GM10847 (cell line): ENCODE data around the gene FOXRED1.

ENCODE experiments used
- POLR2A ChIP-seq: IDR thresholded peaks from 2 replicates; pipeline ENCODE4 v1.6.1; 2011; ENCODE audit not compliant: insufficient read length; ENCODE audit errors: extremely low read depth

Gene FOXRED1

GRCh38 chr11:126318574-126319373, 49.8 kb downstream of the FOXRED1 start:
- no peak for TF ChIP-seq POLR2A

DNA sequence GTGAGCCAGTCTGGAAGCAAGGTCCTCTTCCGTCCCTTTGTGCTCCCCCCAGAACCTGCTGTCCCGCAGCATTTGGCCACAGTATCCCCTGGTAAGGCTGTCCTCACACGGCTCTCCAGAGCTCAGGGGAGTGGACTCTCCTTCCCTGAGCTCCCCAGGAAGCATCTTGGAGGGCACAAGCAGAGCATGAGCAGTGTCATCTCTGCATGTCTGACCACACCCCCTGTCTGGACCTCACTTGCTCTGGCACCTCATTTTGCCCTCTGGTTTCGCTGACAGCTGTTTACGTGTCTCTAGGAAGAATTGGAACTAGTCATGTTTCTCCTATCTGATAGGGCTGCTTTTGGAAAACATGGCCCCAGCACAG, 50.4 kb downstream of the FOXRED1 start:
- no peak for TF ChIP-seq POLR2A

DNA sequence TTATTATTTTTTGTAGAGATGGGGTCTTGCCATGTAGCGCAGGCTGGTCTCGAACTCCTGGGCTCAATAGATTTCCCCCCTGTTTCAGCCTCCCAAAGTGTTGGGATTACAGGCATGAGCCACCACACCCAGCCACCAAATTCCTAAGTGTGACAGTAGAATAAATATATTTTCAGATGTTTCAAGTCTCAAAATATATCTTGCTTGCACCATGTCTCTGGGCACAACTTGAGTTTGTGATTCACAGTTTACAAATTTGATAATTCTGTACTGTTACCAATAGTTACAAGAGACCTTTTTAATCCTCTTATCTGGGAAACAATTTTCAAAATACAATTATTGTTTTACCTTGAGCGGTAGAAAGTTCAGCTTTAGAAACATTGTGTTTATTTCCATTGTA, 54.0 kb downstream of the FOXRED1 start:
- no peak for TF ChIP-seq POLR2A

DNA sequence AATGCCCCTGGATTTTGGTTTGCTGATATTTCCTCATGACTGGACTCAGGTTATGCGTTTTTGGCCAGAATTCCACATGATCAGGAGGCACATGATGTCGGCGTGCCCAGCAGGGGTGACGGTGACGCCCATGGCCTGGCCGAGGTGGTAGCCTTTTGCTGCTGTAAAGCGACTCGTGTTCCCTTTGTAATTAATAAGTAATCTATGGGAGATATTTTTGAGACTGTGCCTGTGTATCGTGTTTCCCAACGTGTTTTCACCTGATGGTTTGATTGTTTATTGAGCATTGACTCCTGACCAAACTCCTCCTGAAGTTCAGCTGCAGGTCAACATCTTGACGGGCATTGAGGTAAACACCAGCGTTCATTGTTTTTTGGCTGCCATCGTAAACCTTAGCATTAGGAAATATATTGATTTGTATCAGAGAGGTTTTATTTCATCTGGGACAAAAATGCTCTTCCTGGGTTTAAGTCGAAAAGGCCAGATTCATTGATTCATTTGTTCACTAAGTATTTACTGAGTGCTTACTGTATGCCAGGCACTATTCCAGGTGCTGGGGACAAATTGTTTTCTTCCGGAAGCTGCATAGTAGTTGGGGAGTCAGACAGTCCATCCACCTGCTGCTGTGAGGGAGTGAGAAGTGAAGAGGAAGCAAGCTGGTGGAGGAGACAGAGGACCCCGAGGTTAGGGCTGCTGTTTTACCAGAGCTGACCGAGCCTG, 58.5 kb downstream of the FOXRED1 start:
- no peak for TF ChIP-seq POLR2A
